GM19351 (cell line): Measurements from ENCODE around the gene TUBB4B.

Experiments
- ATAC-seq: cut with Tn5 transposase; IDR thresholded peaks from one replicate; pipeline ENCODE4 v1.9.1; 2021; ENCODE audit warnings: mild to moderate bottlenecking, moderate library complexity; ENCODE audit not compliant: unreplicated experiment

Gene TUBB4B

DNA sequence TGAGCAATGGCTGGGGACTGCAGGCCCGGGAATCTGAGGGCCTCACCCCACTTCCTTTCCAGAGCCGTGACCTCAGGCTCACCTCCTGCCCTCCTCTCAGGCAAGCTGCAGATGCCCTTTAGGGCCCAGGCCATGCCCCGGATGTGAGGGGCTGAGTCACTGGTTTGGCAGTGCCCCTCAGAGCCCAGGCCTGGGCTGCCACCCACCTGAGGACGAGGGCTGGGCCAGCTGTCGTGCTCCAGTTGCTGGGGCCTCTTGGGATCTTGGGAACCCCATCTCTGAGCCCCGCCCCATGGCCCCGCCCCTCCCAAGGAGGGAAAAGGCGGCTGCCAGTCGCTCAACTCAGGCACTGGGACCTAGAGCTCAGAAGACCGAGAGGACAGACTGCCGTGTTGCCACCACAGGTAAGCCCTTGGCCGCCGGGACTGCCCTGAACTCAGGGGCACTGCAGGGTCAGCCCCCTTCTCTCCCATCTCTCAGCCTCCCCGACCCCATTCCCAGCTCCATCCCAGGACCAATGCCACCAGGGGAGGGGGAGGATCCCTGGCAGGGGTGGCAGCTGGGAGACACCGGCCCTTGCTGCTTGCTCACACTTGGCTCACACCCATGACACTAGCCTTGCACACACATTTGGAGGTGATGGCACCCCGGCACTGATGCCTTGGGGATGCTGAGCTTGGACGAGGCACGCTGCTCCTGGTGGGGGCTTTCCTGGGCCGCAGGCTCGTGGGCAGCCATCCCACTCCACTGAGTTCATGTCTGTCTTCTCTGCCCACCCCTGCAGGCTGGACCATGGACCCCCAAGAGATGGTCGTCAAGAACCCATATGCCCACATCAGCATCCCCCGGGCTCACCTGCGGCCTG lies 16.0 kb upstream of the TUBB4B start, which contains the start of gene CYSRT1:
TSS of gene CYSRT1 (plus strand) at position 345 of the 865 bp plus-strand sequence. CDS start at position 793, 448 bp downstream.
- no peak for ATAC-seq

DNA sequence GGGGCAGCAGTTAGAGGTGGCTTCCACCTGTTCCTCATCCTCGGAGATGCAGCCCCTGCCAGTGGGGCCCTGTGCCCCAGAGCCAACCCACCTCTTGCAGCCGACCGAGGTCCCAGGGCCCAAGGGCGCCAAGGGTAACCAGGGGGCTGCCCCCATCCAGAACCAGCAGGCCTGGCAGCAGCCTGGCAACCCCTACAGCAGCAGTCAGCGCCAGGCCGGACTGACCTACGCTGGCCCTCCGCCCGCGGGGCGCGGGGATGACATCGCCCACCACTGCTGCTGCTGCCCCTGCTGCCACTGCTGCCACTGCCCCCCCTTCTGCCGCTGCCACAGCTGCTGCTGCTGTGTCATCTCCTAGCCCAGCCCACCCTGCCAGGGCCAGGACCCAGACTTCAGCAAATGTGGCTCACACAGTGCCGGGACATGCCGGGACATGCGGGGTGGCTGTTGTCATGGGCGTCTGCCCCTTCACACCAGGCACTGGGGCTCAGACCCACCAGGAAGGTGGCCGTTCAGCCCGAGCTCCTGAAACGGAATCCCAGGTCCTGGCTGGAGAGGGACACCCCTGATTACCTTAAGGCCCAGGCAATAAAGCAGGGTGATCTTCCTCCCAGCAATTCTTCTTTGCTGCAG lies 15.3 kb upstream of the TUBB4B start:
- ATAC-seq, result no peak

DNA sequence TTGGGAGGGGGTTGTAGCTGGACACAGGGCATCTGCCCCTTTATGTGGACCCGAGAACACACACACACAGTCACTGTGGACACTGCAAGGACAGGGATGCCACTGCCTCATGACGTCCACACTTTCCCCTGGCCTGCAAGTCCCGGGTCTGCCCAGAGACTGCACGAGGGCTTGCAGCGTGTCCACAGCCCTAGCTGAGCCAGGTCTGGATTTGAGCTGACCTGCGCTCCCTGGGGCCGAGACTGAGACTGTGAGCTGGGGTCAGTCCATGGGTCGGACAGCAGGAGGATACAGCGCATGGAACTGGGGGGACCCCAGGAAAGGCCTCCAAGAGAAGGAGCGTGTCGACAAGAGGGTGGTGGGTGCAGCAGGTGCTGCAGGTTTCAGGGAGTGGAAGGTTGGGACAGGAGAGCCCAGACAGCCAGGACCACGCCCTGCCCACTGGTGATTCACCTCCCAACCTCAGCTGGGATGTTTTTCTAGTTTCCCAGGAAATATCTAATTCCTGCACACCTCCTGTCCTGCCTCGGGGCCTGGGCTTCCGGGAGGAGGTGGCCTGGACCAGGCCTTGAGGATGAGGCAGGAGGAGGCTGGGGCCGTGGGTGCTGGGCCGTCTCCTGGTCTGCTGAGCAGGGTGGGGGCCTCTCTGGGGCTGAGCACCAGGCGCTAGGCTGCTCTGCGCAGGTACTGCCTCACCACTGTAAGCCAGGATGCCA lies 14.6 kb upstream of the TUBB4B start:
- no peak for ATAC-seq

DNA sequence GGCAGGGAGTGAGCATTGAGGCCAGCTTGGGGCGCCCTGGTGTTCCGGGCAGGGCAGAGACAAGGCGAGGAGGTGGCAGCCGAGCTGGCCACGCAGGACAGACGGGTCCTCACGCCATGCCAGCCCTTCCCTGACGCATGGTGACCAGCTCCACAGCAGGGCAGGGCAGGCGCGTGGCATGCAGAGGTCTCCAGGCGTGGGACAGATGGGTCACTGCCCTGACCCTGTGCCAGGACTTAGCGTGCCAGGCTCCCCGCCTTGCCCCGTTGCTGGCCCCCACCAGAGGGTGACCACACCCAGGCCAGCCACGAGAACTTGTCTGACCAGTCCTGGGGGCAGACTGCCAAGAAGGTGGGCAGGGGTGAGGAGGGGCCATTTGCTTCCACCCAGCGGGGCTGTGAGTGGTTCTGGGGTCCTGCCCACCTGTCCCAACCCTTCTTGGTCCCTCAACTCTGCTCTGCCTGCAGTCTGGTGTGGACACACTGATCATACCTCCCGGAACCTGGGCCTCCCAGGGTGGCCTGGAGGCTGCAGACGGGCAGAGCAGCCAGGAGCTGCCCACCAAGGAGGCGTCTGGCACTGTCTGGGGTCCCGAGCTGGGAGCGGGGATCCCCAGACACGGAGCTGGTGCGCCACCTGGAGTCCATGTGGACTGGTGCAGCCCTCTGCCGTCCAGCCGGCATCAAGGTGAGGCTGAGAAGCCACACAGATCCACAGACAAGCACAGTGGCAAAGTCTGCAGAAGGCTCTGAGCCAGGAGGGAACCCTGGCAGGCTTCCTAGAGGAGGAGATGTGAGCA lies 13.8 kb upstream of the TUBB4B start, which contains the start of gene RNF224:
TSS of gene RNF224 (plus strand) at position 449 of the 799 bp plus-strand sequence. CDS start 834 bp downstream, outside the sequence.
- ATAC-seq, result no peak

DNA sequence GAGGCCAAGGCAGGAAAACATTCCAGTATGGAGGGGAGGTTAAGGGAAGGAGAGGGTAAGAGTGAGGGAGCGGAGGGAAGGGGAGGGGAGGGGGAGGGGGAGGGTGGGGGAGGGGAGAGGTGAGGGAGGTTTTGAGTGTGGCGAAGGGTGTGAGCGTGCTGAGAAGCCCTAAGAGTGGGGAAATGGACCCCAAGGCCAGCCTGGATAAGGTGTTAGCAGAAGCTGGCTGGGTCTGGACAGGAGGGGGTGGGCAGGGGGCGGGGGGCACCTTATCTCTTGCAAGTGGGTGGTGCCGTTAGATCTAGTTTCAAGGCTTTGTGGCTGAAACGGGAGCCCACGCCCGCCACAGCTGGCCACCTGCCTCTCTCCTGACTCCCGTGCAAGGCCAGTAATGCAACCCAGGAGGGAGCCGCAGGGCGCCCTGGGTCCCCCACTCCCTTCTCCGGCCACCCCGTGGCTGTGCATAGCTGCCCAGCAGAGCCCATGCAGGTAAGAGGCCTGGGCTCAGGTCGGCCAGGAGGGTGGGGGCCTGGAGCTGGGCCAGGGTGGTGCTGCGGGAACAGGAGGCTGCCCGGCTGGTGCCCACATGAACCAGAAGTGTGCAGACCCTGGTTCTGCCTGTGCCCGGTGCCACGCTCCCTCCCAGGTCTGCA lies 13.1 kb upstream of the TUBB4B start:
- ATAC-seq, result no peak

DNA sequence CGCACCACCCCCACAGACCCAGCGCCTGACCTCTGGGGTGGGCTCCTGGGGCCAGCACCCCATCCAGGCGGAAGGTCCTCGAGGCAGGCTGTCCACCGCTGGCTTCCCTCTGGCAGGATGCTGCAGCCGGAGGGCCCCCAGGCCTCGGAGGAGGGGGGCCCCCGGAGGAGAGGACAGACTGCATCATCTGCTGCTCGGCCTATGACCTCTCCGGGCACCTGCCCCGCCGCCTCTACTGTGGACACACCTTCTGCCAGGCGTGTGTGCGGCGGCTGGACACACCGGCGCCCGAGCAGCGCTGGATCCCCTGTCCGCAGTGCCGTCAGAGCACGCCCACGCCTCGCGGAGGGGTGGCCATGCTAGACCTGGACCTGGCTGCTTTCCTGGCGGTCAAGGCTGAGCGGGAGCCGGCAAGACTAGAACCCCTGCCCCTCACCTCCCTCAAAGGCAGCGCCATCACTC lies 12.6 kb upstream of the TUBB4B start:
- ATAC-seq, result no peak

DNA sequence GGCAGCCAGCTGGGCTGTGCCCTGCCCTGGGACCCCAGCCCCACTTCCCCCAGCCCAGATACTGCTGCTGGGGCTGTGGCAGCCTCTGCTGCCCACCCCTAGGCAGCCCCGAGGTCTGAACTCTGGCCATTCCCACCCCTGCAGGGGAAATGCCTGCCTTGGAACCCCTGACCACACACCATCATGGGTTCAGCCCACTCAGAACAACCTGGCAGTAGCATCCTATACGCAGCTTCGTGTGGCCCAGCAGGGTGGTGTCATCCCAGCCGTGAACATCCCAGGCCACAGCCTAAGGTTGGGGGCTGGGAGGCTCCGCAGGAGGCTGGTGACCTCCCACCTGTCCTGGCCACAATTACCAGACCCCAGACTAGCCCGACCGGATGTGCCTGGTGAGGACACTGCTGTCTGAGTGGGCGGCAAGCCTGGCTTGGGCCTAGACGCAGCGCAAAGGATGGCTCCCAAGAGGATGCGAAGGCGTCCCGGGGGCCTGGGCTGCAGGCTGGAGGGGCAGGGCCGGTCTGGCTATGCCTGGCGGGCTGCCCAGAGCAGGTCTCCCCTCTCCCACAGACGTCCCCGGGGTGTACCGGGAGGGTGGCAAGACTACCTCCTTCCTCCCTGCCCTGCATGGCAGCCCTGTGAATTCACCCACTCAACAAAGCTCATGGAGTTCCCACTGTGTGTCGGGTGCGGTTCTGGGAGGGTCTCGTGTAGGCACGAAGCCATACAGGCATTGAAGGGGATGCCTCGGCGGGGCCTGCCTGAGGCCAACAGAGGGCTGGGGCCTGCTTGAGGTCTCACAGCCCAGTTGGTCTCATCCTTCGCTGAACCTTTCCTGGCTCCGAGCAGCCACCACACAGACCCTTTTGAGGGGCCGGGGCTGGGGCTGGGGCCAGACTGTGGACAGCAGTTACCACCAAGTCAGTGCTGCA lies 11.9 kb upstream of the TUBB4B start:
- no peak for ATAC-seq

DNA sequence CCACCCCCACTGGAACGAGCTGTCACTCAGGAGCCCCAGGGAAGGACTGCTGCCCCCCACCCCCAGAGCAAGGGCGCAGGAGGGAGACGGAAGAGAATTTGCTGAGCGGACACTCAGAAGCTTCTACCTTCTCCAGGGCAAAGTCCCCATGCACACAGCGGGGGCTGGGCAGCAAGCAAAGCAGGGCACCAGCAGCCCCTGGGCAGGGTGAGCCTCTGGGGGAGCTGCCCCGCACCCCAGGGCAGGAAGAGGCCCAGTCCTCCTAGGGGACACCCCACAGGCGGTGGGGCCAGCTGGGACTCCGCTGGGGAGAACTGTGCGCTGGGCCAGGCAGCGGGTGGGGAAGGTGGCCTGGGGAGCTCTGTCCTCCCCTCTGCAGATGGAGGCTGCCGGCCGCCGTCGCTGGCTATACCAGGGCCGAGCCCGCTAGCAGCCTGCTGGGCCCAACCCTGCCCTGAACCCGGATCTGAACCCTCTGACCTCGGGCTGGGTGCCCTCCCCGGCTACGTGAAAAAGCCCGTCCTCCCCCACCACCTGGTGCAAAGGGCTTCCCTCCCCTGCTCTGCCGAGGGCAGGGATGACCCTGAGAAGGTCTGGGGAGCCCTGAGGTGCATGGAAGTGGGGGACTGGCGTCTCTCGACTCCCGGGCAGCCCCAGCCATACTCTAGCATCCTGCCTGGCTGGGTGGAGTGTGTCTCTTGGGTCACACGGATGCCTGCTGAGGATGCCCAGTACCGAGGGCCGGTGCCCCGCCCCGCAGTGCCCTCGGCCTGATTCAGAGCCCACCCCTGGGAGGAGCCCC lies 11.0 kb upstream of the TUBB4B start:
- no peak for ATAC-seq

DNA sequence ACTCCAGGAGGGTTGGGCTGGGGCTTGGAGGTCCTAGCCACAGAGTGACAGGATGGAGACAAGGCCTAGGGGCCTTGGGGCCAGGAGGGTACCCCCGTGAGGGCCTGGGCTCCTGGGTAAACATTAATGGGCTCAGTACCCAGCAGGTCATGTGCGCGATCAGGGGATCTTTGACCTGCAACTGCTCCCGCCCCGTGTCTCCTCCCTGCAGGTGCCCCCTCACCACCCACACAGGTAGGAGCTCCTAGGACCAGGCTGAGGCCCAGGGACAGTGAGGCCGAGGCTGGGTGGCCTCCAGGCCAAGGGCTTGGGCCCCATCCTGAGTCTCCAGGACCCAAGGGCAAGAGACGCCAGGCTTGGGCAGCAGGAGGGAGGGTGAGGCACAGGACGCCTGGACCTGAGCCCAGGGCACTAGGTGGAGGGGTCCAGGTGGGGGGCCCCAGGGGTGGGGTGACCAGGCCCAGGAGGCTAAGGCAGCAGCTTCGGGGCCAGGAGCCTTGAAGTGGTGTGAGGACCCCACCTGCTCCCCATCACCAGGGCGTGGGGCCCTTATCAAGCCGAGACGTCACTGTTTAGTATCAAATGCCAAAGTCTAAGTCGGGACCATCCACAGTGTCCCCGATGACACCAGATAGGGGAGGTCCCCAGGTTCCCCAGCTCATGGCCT lies 10.2 kb upstream of the TUBB4B start, which contains the start of gene SLC34A3:
TSS of gene SLC34A3 (plus strand) at position 197 of the 667 bp plus-strand sequence. CDS start 802 bp downstream, outside the sequence.
- ATAC-seq, result no peak

DNA sequence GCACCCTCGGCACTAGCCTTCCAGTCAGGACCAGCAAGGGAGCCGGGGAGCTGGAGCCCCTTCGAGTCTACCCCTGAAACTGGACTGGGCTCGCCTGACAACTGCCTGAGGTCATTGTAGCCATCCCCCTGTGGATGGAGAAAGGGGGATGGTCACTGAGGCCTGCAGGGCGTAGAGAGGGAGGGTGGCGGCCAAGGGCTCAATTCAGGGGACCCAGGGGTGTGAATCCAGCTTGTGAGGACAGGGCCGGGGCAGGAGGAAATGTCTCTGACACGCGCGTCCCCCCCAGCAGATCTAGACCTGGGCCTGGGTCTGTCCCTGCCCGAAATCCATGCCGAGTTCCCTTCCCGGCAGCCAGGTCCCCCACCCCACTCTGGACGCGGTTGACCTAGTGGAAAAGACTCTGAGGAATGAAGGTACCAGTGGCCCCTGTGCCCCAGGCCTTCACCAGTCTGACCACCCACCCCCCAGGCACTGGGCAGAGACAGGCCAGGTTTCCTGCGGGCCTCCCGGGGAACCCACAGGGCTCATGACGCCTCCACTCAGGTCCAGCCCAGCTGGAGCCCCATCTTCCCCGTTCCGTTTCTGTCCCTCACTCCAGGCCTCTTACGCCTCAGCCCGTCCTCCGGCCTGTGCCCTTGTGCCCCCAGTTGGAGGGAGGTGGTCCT lies 9.6 kb upstream of the TUBB4B start:
- no peak for ATAC-seq

DNA sequence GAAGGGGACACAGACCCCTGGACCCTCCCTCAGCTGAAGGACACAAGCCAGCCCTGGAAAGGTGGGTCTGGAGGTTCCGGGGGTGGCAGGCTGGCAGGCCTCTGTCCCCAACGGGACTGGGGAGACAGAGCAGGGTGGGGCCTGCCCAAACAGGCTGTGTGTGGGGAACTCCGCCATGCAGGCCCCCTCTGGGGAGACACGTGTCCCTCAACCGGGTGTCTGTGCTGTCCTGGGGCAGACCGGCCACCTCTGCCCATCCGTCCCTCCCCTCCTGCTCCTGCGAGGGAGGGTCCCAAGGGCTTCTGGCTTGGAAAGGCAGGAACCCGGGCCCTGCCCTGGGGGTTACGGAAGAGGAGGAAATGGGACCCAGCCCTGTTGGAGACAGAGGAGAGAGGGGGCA lies 9.0 kb upstream of the TUBB4B start:
- ATAC-seq, result no peak

DNA sequence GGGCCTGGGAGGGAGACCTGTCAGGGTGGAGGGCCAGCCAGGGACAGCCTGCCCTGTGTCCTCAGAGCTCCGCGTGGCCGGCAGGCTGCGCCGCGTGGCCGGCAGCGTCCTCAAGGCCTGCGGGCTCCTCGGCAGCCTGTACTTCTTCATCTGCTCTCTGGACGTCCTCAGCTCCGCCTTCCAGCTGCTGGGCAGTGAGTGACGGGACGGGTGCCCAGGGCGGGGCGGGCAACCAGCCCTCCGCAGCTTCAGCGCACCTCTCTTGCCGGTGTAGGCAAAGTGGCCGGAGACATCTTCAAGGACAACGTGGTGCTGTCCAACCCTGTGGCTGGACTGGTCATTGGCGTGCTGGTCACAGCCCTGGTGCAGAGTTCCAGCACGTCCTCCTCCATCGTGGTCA lies 8.6 kb upstream of the TUBB4B start:
- no peak for ATAC-seq

DNA sequence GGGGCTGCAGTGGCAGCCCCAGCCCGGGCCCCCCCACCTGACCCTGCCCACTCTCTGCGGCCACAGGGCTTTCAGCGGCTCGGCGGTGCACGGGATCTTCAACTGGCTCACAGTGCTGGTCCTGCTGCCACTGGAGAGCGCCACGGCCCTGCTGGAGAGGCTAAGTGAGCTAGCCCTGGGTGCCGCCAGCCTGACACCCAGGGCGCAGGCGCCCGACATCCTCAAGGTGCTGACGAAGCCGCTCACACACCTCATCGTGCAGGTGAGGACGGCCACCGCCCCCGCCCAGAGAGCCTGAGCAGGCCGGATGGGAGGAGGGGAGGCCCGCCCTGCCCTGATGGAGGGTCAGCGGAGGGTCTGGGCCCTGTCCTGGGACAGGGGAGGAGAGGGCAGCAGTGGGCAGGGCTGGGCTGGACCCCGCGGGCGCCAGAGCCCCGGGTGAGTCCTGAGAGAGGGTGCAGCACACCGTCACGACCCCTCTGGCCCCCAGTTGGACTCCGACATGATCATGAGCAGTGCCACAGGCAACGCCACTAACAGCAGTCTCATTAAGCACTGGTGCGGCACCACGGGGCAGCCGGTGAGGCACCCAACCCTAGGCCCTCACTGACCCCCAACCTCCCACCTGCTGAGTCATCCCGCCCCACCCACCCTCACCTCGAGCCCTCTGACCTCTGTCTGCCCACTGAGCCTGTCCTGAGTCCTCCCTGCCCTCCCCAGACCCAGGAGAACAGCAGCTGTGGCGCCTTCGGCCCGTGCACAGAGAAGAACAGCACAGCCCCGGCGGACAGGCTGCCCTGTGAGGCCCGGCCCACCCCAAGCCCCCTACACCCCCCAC lies 7.7 kb upstream of the TUBB4B start:
- no peak for ATAC-seq

DNA sequence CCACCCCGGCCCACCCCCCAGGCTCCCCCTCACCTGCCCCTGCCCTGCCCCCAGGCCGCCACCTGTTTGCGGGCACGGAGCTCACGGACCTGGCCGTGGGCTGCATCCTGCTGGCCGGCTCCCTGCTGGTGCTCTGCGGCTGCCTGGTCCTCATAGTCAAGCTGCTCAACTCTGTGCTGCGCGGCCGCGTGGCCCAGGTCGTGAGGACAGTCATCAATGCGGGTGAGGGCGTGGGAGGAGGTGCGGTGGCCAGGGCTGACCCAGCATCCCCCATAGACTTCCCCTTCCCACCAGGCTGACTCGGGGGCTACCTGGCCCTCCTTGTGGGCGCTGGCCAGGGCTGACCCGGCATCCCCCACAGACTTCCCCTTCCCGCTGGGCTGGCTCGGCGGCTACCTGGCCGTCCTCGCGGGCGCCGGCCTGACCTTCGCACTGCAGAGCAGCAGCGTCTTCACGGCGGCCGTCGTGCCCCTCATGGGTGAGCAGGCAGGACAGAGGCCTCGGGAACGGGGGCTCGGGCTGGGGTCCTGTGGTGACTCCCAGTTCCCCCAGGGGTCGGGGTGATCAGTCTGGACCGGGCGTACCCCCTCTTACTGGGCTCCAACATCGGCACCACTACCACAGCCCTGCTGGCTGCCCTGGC lies 6.9 kb upstream of the TUBB4B start:
- no peak for ATAC-seq

DNA sequence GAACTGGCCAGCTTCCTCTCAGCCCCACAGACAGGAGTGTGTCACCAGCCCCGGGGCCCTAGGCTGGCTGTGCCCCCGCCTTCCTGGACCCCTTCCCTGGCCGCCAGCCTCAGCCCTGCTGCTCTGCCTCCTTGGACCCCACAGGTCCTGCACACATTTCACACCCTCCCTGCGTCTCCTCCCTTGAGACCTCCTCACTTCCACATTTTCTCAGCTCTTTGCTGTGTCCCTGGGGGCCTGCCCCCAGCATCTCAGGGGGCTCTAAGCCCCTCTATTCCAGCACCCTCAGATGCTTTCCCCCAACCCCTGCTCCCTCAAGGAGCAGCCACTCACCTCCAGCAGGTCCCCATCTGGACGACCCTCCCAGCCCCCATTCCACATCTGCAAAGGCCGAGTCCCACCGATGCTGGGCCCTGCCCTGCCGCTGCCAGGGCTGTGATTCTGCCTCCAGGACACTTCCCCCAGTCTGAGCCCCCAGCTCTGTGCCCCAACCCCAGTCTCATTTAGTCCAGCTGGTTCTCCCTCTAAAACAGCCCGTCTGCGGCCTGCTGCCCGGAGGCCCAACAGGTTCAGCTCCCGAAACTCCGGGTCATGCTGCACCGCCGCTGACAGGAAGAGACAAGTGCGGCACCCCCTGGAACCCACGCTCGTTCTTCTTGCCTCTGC lies 6.2 kb upstream of the TUBB4B start:
- ATAC-seq, result no peak
